SK-N-SH (cell line): ENCODE measurements around the gene PHACTR4.
A peak's percentile ranks its signal among the peaks of the same experiment; 100 is the strongest.

Source experiments
- CTCF ChIP-seq: fragments of 200-600 bp; sonication (generic); IDR thresholded peaks from 2 replicates; pipeline ENCODE4 v1.6.1; 2017; ENCODE audit warnings: antibody characterized with exemption, mild to moderate bottlenecking, moderate library complexity
- EZH2phosphoT487 ChIP-seq: fragments of 200-600 bp; sonication (generic); IDR thresholded peaks from 2 replicates; pipeline ENCODE4 v1.6.1; 2017; ENCODE audit warnings: low read depth, mixed run types, mild to moderate bottlenecking, antibody characterized with exemption, moderate library complexity, borderline replicate concordance
- GABPA ChIP-seq: IDR thresholded peaks from 2 replicates; pipeline ENCODE4 v1.4.0; 2012; ENCODE audit warnings: low read depth, mild to moderate bottlenecking
- MAX ChIP-seq: IDR thresholded peaks from 2 replicates; pipeline ENCODE4 v1.4.0; 2012; ENCODE audit warnings: low read depth
- MXI1 ChIP-seq: IDR thresholded peaks from 2 replicates; pipeline ENCODE4 v1.6.1; 2012; ENCODE audit warnings: mild to moderate bottlenecking, low read depth, low read length, improper control_type of control experiment
- PBX3 ChIP-seq: IDR thresholded peaks from 2 replicates; pipeline ENCODE4; 2012
- POLR2AphosphoS5 ChIP-seq: IDR thresholded peaks from 2 replicates; pipeline ENCODE4 v1.6.1; 2012; ENCODE audit warnings: low read depth, low read length
- RAD21 ChIP-seq: IDR thresholded peaks from 2 replicates; pipeline ENCODE4 v1.6.1; 2012; ENCODE audit warnings: mild to moderate bottlenecking, low read length
- REST ChIP-seq: IDR thresholded peaks from 2 replicates; pipeline ENCODE4 v1.6.1; 2012; ENCODE audit warnings: mild to moderate bottlenecking, low read depth, low read length, moderate library complexity
- RFX5 ChIP-seq: IDR thresholded peaks from 2 replicates; pipeline ENCODE4 v1.6.1; 2012; ENCODE audit warnings: mild to moderate bottlenecking, improper control_type of control experiment, low read length
- SIN3A ChIP-seq: IDR thresholded peaks from 2 replicates; pipeline ENCODE4 v1.6.1; 2012; ENCODE audit warnings: low read depth, mild to moderate bottlenecking, low read length, moderate library complexity, borderline replicate concordance
- USF2 ChIP-seq: fragments of 150-350 bp; IDR thresholded peaks from 2 replicates; pipeline ENCODE4 v1.6.1; 2017; ENCODE audit warnings: antibody characterized with exemption, low read length, low read depth, borderline replicate concordance
- YY1 ChIP-seq: IDR thresholded peaks from 2 replicates; pipeline ENCODE4 v1.4.0; 2012; ENCODE audit warnings: low read depth, mild to moderate bottlenecking

GRCh38 chr1:28416509-28417194, 47.1 kb downstream of the PHACTR4 start:
- TF ChIP-seq POLR2AphosphoS5 (no peak), GABPA (no peak), CTCF (no peak), PBX3 (peak; percentile 84), SIN3A (no peak), EZH2phosphoT487 (no peak), RFX5 (no peak), YY1 (no peak), REST (no peak), MAX (no peak), RAD21 (no peak), MXI1 (no peak), USF2 (no peak)
